Muscle of leg (tissue), 11 donors: ENCODE results near the gene CAMSAP1. TPM values are rescaled to one million over a fixed set of nuclear protein-coding genes. Genes with fewer than 3 reads are reported as not detected.

ENCODE experiments used
- DNase-seq: peaks from one replicate; pipeline ENCODE4 v3.0.0; 2013
- H3K27ac ChIP-seq: one replicate; pipeline ENCODE4 v1.5.1; 2013; ENCODE audit warnings: mild to moderate bottlenecking, low read length, control low read depth
- H3K27me3 ChIP-seq: one replicate; pipeline ENCODE4 v1.6.1; 2013; ENCODE audit warnings: low read length; ENCODE audit not compliant: control insufficient read depth, insufficient read depth
- H3K36me3 ChIP-seq: one replicate; pipeline ENCODE4 v1.6.1; 2013; ENCODE audit warnings: low read length; ENCODE audit not compliant: control insufficient read depth, insufficient read depth
- H3K4me1 ChIP-seq: one replicate; pipeline ENCODE4 v1.6.1; 2013; ENCODE audit warnings: low read length; ENCODE audit not compliant: control insufficient read depth, insufficient read depth
- H3K4me3 ChIP-seq: one replicate; pipeline ENCODE4 v1.5.1; 2013; ENCODE audit warnings: low read length, control low read depth
- H3K9me3 ChIP-seq: replicated peaks from 2 replicates; pipeline ENCODE4 v1.6.1; 2013; ENCODE audit warnings: low read depth, low read length; ENCODE audit not compliant: control insufficient read depth
- WGBS: methylation state at CpG from one replicate; pipeline ENCODE4 v1.1.5; 2013; ENCODE audit warnings: missing lambda C conversion rate; ENCODE audit not compliant: insufficient coverage; 5-methylcytosine and 5-hydroxymethylcytosine counted together
- polyA plus RNA-seq, 8 donors: library from polyadenylated mRNA; unstranded; fragments of 120-200 nt; gene quantifications; one replicate each; pipeline versions ENCODE4 v1.2.1 to v1.2.3, GENCODE V29; 2013; ENCODE audit warnings: inconsistent platforms in 1 of 8, low replicate concordance in 1 of 8; ENCODE audit not compliant: insufficient read length in 8 of 8, insufficient read depth in 1 of 8
- total RNA-seq: library from RNA; stranded (reverse); fragments of 120-200 nt; gene quantifications from one replicate; pipeline ENCODE4 v1.2.4, GENCODE V29; 2013

CAMSAP1 gene
- total and polyA plus RNA-seq, 9 donors: 19.4 to 27.9 (median 24.7) TPM

DNA sequence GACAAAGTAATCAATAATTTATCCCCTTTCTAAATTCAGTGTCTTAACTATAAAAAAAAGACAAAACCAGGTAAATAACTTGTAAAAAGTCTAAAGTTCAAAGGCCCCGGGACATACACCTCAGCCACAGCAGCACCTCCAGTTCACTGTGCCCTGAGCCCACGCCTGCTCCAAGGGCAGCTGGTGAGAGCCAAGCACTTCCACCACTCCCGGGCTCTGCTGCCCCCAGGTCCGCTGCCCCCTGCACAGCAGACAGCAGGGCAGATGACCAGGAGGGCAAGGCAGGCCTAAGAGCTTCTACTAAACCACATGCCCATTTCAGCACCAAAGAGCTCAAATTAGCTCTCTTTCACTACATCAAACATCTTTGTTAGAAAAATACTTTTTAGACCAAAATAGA is 91.9 kb downstream of the CAMSAP1 start:
- Histone ChIP-seq H3K4me3 (no peak overlapping the region), H3K27ac (no peak overlapping the region), H3K4me1 (peaks cover 44% of the 10 kb centered on the region), H3K36me3 (peaks cover 84% of the 10 kb centered on the region), H3K9me3 (peaks cover 2% of the 10 kb centered on the region), H3K27me3 (no peaks in the 10 kb centered on the region)
- 89% methylated on average over 4 of the region's 4 CpGs for WGBS
- DNase-seq: no peak

DNA sequence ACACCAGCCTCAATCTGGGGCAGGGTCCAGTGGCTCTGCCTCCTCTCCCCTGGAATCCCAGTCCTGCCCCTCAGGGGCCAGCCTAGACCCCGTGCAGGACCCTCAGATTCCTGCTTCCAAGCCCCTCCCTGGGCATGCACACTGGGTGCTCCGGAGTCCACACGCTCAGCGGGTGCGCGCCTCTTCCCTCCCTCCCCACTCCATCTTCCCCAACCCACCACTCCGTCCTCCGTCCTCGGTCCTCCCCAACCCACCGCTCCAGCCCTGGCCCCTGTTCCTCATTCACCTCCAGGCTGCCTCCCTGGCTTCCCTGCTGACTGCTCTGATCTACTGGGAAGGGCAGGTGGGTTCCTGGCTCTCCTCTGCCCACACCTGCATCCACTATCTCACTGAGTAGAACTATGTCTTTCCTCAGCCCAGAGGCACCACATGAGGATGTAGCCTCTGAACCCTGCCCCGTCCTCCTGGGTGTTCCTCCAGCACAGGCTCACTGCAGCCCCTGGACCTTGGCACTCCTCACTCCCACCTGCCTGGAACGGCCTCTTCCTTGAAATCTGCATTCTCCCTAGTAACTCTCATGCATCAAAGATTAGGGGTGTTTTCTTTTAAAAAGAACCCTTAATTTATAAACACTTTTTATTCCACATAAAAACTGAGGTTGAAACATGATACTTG is 92.8 kb downstream of the CAMSAP1 start:
- Histone ChIP-seq H3K36me3 (peaks cover 77% of the 10 kb centered on the region), H3K9me3 (peaks cover 2% of the 10 kb centered on the region), H3K27me3 (no peaks in the 10 kb centered on the region), H3K4me1 (peaks cover 49% of the 10 kb centered on the region), H3K4me3 (no peak overlapping the region), H3K27ac (no peak overlapping the region)
- DNase-seq: no peak
- WGBS: 94% methylated on average over 10 of the region's 12 CpGs

DNA sequence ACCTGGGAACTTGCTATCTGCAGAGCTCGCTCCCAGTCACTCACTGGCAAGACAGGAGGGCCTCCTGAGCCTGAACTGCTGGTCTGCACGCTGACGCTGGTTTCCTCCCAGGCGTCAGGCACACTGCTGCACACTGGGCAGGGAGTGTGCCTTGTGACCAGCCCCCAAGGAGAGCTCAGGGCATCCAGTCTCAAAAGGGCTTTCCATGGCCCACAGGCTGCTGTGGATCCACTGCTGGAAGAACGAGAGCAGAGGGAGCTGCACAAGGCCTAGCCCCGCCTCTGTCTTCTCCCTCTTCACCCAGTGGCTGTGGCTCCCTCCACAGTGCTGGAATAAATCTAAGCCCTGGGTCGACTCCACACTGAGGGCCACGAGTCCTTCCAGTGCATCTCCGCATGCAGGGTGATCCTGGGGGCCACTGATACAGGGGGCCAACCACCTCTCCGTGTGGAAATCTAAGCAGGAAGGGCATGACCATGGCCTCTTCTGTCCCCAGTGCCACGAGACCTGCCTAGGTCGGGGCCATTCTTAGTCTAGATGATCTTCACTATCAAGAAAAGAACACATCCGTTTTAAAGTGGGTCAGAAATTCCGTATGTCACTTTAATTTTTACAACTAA is 93.6 kb downstream of the CAMSAP1 start:
- H3K27ac ChIP-seq: no peak overlapping the region
- DNase-seq: no peak
- H3K4me1 ChIP-seq: peaks cover 57% of the 10 kb centered on the region
- WGBS: 89% methylated on average over 10 of the region's 14 CpGs
- H3K36me3 ChIP-seq: peaks cover 72% of the 10 kb centered on the region
- H3K9me3 ChIP-seq: peaks cover 2% of the 10 kb centered on the region
- no peaks in the 10 kb centered on the region for H3K27me3 ChIP-seq
- H3K4me3 ChIP-seq: no peak overlapping the region

DNA sequence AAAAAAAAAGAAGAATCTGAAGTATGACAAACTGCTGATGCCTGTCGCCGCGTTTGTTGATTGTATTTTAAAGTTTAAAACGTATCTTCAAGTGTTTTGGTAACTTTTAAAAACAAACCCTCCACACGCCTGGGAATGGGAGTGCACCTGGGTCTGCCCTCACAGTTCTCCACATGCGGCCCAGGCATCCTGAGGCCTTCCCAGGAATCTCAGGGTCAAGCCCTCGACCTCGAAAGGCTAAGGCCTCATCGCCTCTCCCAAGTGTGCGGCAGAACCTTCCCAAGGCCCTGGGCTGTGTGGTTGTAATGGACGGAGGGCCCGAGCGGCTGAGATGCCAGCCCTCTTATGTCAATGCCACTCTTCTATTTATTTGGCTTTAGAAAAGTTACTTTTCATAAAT is 94.4 kb downstream of the CAMSAP1 start:
- Histone ChIP-seq H3K27ac (no peak overlapping the region), H3K4me1 (peaks cover 57% of the 10 kb centered on the region), H3K4me3 (no peak overlapping the region), H3K36me3 (peaks cover 64% of the 10 kb centered on the region), H3K9me3 (peaks cover 2% of the 10 kb centered on the region), H3K27me3 (no peaks in the 10 kb centered on the region)
- whole genome bisulfite sequencing: 88% methylated on average over 4 of the region's 13 CpGs
- no peak for DNase-seq

DNA sequence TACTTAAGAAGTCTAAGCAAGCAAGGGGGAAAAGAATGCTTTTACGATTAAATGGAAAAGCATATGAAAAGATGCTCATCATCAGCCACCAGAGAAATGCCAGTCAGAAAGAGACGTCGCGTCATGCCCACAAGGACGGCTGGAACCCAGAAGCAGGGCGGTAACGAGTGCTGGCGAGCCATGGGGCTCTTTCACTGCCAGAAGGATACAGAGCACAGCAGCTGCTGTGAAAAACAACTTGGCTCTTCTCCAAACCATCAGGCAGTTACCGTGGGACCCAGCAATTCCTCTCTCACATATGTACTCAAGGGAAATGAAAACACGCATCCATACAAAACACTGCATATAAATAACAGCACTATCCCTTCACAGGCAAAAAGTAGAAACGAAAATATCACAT is 95.5 kb downstream of the CAMSAP1 start:
- WGBS: 77% methylated on average over 9 of the region's 11 CpGs
- peak overlapping the region; percentile 84 for H3K27ac ChIP-seq
- DNase-seq: peak; percentile 87

DNA sequence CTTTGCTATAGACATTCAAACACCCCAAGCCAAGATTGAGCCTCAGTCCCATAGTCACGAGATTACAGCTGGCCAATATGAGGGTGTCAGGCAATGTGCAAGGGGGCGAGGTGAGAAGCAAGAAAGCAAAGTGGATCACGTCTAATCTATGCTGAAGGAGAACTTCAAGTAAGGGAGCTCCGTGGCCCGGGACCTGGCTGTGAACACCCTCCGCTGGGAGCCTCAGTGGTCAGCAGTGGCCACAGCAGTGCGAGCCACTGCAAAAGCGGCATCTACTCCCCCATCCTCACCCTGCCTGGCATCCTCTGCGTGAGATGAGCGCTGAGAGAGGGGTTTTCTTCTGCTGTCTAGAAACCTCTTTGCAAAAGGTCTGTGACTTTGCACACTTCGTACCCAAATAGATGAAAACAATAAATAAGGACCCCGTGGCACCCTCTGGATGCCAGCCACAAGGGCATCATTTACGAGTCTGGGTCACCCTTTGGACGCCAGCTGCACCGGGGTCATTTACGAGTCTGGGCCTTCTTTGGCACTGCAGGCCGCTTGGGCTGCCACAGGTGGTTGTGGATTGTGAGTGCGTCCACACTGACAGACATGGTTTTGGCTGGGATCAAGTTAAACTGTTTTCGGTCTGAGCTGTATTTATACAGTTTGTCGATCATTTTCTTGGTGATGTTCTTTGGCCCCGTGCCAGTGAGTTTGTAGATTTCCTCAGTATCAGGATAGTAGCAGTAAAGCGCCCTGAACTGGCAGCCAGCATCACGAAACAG is 96.4 kb downstream of the CAMSAP1 start:
- WGBS: 93% methylated on average over 14 of the region's 23 CpGs
- no peak overlapping the region for H3K4me3 ChIP-seq
- peaks cover 45% of the 10 kb centered on the region for H3K36me3 ChIP-seq
- peaks cover 2% of the 10 kb centered on the region for H3K9me3 ChIP-seq
- no peak for DNase-seq
- H3K27ac ChIP-seq: peak overlapping the region; percentile 84
- peaks cover 42% of the 10 kb centered on the region for H3K4me1 ChIP-seq
- no peaks in the 10 kb centered on the region for H3K27me3 ChIP-seq

More for the DNA sequence above, 95.5 kb downstream of the CAMSAP1 start:
- Histone ChIP-seq H3K4me3 (no peak overlapping the region), H3K36me3 (peaks cover 53% of the 10 kb centered on the region), H3K27me3 (no peaks in the 10 kb centered on the region), H3K4me1 (peaks cover 50% of the 10 kb centered on the region), H3K9me3 (peaks cover 2% of the 10 kb centered on the region)

DNA sequence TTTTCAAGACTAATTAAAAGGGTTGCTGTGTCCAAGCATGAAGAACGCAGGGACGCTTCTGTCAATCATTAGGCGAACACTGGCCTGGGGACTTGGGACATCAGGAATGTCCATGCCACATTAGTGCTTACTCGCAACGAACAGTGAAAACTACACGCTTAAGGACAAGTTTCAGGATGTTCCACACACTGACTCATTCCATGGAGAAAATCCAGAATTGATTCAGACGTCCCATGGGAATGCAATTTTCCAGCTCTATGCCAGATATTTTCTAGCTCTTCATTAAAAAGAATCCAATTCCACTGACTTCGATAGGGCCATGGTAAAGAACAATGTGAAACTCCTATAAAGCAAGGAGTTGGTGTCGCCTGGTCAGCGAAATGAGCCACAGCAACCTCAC is 98.2 kb downstream of the CAMSAP1 start:
- peak overlapping the region; percentile 44 for H3K27ac ChIP-seq
- H3K36me3 ChIP-seq: peaks cover 29% of the 10 kb centered on the region
- no peak overlapping the region for H3K4me3 ChIP-seq
- peak; percentile 53 for DNase-seq
- no peaks in the 10 kb centered on the region for H3K27me3 ChIP-seq
- H3K9me3 ChIP-seq: peaks cover 2% of the 10 kb centered on the region
- WGBS: 52% methylated on average over 6 of the region's 10 CpGs
- peaks cover 41% of the 10 kb centered on the region for H3K4me1 ChIP-seq

DNA sequence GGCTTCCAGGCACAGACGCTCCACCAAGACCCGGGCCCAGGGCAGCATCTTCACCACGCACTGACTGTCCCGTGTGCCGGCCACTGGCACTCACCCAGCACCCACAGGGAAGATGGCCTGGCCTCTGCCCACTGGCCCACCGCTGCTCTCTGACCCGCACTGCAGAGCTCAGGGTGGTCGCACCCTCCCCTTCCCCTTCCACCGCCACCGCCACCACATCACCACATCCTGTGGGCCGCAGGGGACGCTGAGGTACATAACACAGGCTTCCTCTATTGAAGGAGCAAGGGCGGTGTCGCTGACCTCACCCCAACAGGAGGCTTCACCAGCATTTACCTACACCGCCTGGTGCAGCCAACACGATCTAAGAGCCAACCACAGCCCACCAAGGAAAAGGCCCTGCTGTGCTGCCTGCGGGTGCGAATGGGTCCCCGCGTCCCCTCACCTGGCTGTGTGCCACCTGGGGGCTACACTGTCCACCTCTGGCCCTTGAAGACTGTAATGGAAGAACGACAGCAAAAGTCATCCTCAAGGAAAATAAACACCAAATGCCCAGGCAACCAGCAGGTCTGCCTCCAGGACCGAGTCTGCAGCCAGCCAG is 101.8 kb downstream of the CAMSAP1 start:
- no peak overlapping the region for H3K4me3 ChIP-seq
- H3K4me1 ChIP-seq: peaks cover 22% of the 10 kb centered on the region
- no peaks in the 10 kb centered on the region for H3K27me3 ChIP-seq
- H3K27ac ChIP-seq: no peak overlapping the region
- H3K9me3 ChIP-seq: no peaks in the 10 kb centered on the region
- DNase-seq: no peak
- H3K36me3 ChIP-seq: peaks cover 2% of the 10 kb centered on the region
- WGBS: 82% methylated on average over 21 of the region's 22 CpGs

DNA sequence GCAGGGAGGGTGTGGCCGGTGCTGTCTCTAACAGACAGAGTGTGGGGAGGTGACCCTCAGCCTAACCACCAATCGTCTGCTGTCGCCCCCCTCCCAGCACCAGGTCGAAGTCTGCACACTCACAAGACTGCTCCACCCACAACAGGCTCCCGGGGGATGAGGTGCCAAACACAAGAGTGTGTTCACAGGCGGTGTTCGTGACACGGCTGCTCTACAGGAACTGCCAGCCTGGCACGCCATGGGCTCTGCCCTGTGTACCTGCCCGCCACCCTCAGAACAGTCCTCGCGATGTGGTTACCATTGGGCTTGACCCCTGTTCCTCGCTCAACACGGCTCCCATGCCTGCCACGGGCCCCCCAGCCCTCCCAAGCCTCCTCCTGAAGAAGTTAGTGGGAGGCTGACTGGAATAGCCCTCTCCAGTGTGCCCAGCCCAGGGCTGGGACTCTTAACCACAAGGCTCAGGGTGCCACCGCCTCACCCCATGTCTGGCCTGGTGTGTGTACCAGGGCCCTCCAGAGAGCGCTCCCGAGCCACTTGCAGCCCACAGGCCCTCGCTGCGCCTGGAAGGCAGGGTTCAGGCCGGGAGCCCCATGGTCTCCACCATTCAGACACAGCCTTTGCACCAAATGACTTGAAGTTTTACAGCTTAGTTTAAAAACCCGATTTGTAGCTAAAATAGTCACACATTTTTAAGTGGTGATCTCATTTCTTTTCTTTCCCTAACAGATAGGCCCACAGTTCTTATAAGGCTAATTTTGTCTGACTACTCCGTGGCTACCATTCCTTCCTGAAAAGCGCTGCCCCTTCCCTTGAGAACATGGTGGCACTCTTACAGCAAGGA is 102.5 kb downstream of the CAMSAP1 start:
- Histone ChIP-seq H3K4me3 (no peak overlapping the region), H3K4me1 (peaks cover 17% of the 10 kb centered on the region), H3K36me3 (peaks cover 2% of the 10 kb centered on the region), H3K9me3 (no peaks in the 10 kb centered on the region), H3K27me3 (no peaks in the 10 kb centered on the region), H3K27ac (no peak overlapping the region)
- 84% methylated on average over 20 of the region's 24 CpGs for WGBS
- no peak for DNase-seq
